Epithelial cell of esophagus (primary cell): Measurements from ENCODE around the gene FRG2C.
"Not testable (repeated sequence)": the region's sequence is repeated elsewhere in the genome, so short reads cannot be mapped to it uniquely, and the experiment has no call there.

Experiments used
- DNase-seq: peaks from one replicate; pipeline ENCODE4 v3.0.0; 2010; ENCODE audit warnings: low read depth
- H3K4me3 ChIP-seq: 2 replicates; pipeline ENCODE4 v1.5.1; 2011; ENCODE audit warnings: mild to moderate bottlenecking, low read length, control low read depth
- CTCF ChIP-seq: IDR thresholded peaks from 2 replicates; pipeline ENCODE4 v1.5.1; 2011; ENCODE audit warnings: low read depth, mild to moderate bottlenecking, low read length, control low read depth, inconsistent platforms; ENCODE audit not compliant: insufficient read depth; ENCODE audit errors: missing control alignments

Gene FRG2C

GRCh38 chr3:75658411-75659107, 5.6 kb upstream of the FRG2C start:
- DNase-seq: not testable (repeated sequence)
- peak overlapping the region; percentile 28 for H3K4me3 ChIP-seq

GRCh38 chr3:75659108-75659433, 5.1 kb upstream of the FRG2C start:
- H3K4me3 ChIP-seq, DNase-seq: not testable (repeated sequence)

- not testable (repeated sequence) for DNase-seq, H3K4me3 ChIP-seq
These were observed 1.5 kb downstream of the FRG2C start for GRCh38 chr3:75665626-75666025.

- H3K4me3 ChIP-seq, DNase-seq: not testable (repeated sequence)
These were observed 3.9 kb downstream of the FRG2C start for GRCh38 chr3:75667757-75668701.

- DNase-seq, H3K4me3 ChIP-seq: not testable (repeated sequence)
These were observed 4.7 kb downstream of the FRG2C start for GRCh38 chr3:75668759-75669347.

GRCh38 chr3:75669348-75670297, 5.5 kb downstream of the FRG2C start:
- peak; percentile 39 for DNase-seq
- H3K4me3 ChIP-seq: peak overlapping the region; percentile 39

GRCh38 chr3:75670298-75671286, 6.5 kb downstream of the FRG2C start:
- H3K4me3 ChIP-seq: peak overlapping the region; percentile 14
- DNase-seq: peak; percentile 75

- peak overlapping the region; percentile 46 for H3K4me3 ChIP-seq
- DNase-seq: not testable (repeated sequence)
These were observed 7.4 kb downstream of the FRG2C start for GRCh38 chr3:75671287-75672139.

- peak overlapping the region; percentile 46 for H3K4me3 ChIP-seq
- DNase-seq: peak; percentile 59
These were observed 8.1 kb downstream of the FRG2C start for GRCh38 chr3:75672140-75672775.

GRCh38 chr3:75683965-75684364, 19.8 kb downstream of the FRG2C start:
- H3K4me3 ChIP-seq, DNase-seq: not testable (repeated sequence)

- DNase-seq: no peak
- no peak for TF ChIP-seq CTCF
- H3K4me3 ChIP-seq: no peak overlapping the region
These were observed 23.2 kb downstream of the FRG2C start for GRCh38 chr3:75687323-75687722.
